Measurements from ENCODE around the gene SERP2. TPM values are rescaled to one million over a fixed set of nuclear protein-coding genes. Genes with fewer than 3 reads are reported as not detected.

SERP2 gene
- total and polyA plus RNA-seq, 2 of the 13 experiments (the other 11 are each of a cell fraction or from before 2014, with no cell fraction given), result not detected

GRCh38 chr13:44359983-44360375 lies 13.6 kb upstream of the SERP2 start:
- intact Hi-C loops (cut with micrococcal nuclease; ENCODE audit: unreplicated experiment), result loop anchor here (5.0 kb wide), 1 partner anchor 77 kb away; no protein-coding TSS in a partner anchor
- no peaks in the 10 kb centered on the region for H3K36me3 ChIP-seq (replicated peaks in 1 of 2; ENCODE audit: control insufficient read depth in 1 of 2, insufficient read depth in 2 of 2, low read length in 2 of 2)
- H3K9me3 ChIP-seq (ENCODE audit: low read length), result no peaks in the 10 kb centered on the region
- no peak overlapping the region for H2AFZ ChIP-seq (ENCODE audit: low read length)
- no peaks in the 10 kb centered on the region for H3K79me2 ChIP-seq (ENCODE audit: insufficient read depth, low read length)
- POLR2A ChIA-PET, result no interaction called here
- in situ Hi-C loops (cut with HindIII; ENCODE audit: extremely low pct_ligation_motif_present, low pct_unique_long_range_greater_than_20kb), result no loop called here
- no peaks in the 10 kb centered on the region for H4K20me1 ChIP-seq (ENCODE audit: insufficient read depth, low read length)
- no TSS peak for BruUV-seq (replicated peaks)
- no peak for TF ChIP-seq NFE2 (CRISPR knock-in tag; IDR thresholded peaks at IDR 0.05)
- no peak for TF ChIP-seq TIGD3 (CRISPR knock-in tag; IDR thresholded peaks at IDR 0.05; ENCODE audit: borderline replicate concordance)
- TF ChIP-seq ZNF841 (CRISPR knock-in tag; IDR thresholded peaks at IDR 0.05; ENCODE audit: borderline replicate concordance), result no peak
- no peak for TF ChIP-seq SP5 (CRISPR knock-in tag; IDR thresholded peaks at IDR 0.05; ENCODE audit: borderline replicate concordance, low read depth)
- no peak for TF ChIP-seq SATB2 (CRISPR knock-in tag; IDR thresholded peaks at IDR 0.05)
- TF ChIP-seq GPN1 (CRISPR knock-in tag; IDR thresholded peaks at IDR 0.05; ENCODE audit: borderline replicate concordance), result no peak
- no peak for TF ChIP-seq ZNF567 (CRISPR knock-in tag; IDR thresholded peaks at IDR 0.05; ENCODE audit: borderline replicate concordance)
- no peak for TF ChIP-seq HMGXB4 (CRISPR knock-in tag; IDR thresholded peaks at IDR 0.05; ENCODE audit: borderline replicate concordance in 1 of 2, low read depth in 1 of 2)
- no peak for TF ChIP-seq RERE (CRISPR knock-in tag; IDR thresholded peaks at IDR 0.05; ENCODE audit: low read depth)
- TF ChIP-seq PRPF4 (IDR thresholded peaks at IDR 0.05; ENCODE audit: low read depth, low read length, poor library complexity, severe bottlenecking), result no peak
- no peak for TF ChIP-seq ZNF550 (CRISPR knock-in tag; IDR thresholded peaks at IDR 0.05; ENCODE audit: borderline replicate concordance)
- 25% methylated on average over 1 of the region's 1 CpG for WGBS (ENCODE audit: low lambda C conversion rate)
- no peak overlapping the region for H3K27ac ChIP-seq (ENCODE audit: extremely low read length, insufficient read depth, low read length)
- ATAC-seq (no peak), DNase-seq (ENCODE audit: low spot score) (no peak), FAIRE-seq (no peak)
- no peak overlapping the region for H3K4me3 ChIP-seq (replicated peaks in 1 of 3; ENCODE audit: insufficient read depth in 1 of 3, low read depth in 2 of 3, low read length in 3 of 3)
- H3K4me1 ChIP-seq (ENCODE audit: insufficient read depth, low read length), result peaks cover 28% of the 10 kb centered on the region
- CTCF ChIA-PET (ENCODE audit: low intra/inter-chr PET ratio, low total read pairs), result no interaction called here
- no peak overlapping the region for H3K9ac ChIP-seq (ENCODE audit: insufficient read depth, low read depth, low read length)
- H3K4me2 ChIP-seq (ENCODE audit: low read depth, low read length), result no peak overlapping the region
- no peaks in the 10 kb centered on the region for H3K27me3 ChIP-seq (ENCODE audit: control insufficient read depth in 1 of 2, insufficient read depth in 2 of 2, low read length in 2 of 2)

Data from HepG2 (cell line).